C4-2B (cell line): ENCODE data around the gene TRAPPC6A.

Experiments used
- CTCF ChIP-seq: fragments of 450-650 bp; conservative IDR thresholded peaks from 2 replicates; pipeline ENCODE4 v1.5.1; 2017; ENCODE audit warnings: mild to moderate bottlenecking
- ZFX ChIP-seq: fragments of 450-650 bp; IDR thresholded peaks from 2 replicates; pipeline ENCODE4 v1.6.1; 2017

- TF ChIP-seq CTCF, result no peak
- no peak for TF ChIP-seq ZFX
Measured at GRCh38 chr19:45164577-45165335, 13.3 kb downstream of the TRAPPC6A start.
